IMR-90 (cell line): ENCODE data around the gene PRLH. TPM values are rescaled to one million over a fixed set of nuclear protein-coding genes. Genes with fewer than 3 reads are reported as not detected.

Experiments used
- ATAC-seq: fragments of 200-7000 bp; cut with Tn5 transposase; 2 replicates; pipeline ENCODE4 v1.9.1; 2020; ENCODE audit warnings: low read depth, mild to moderate bottlenecking, moderate library complexity
- BruUV-seq: library from RNA; stranded (reverse); fragments of 400-500 nt; replicated peaks from 2 replicates; lab custom pipeline; 2021; lab: Mats Ljungman, UMichigan
- CTCF ChIA-PET: fragments of 300-600 bp; formaldehyde crosslinking; extraction: SDS; loops from one replicate; lab custom pipeline; 2021; ENCODE audit warnings: antibody characterized with exemption; lab: Yijun Ruan, JAX
- POLR2A ChIA-PET: fragments of 300-600 bp; sonication (Branson Sonifier 250); formaldehyde crosslinking; loops from one replicate; lab custom pipeline; 2022; ENCODE audit warnings: antibody characterized with exemption; ENCODE audit not compliant: unreplicated experiment; lab: Charles Lee
- DNase-seq: peaks from one replicate; pipeline ENCODE4 v3.0.0; 2013
- H2AFZ ChIP-seq: replicated peaks from 2 replicates; pipeline ENCODE3; 2013; ENCODE audit warnings: low read length, mild to moderate bottlenecking; ENCODE audit not compliant: poor library complexity
- H2AK5ac ChIP-seq: 2 replicates; pipeline ENCODE4 v1.6.1; 2013; ENCODE audit warnings: low read depth, low read length, inconsistent platforms
- H2AK9ac ChIP-seq: replicated peaks from 2 replicates; pipeline ENCODE3; 2013; ENCODE audit warnings: mild to moderate bottlenecking, low read depth, low read length, moderate library complexity; ENCODE audit not compliant: poor library complexity
- H2BK120ac ChIP-seq: 2 replicates; pipeline ENCODE4 v1.6.1; 2013; ENCODE audit warnings: low read depth, low read length, inconsistent platforms
- H2BK15ac ChIP-seq: 3 replicates; pipeline ENCODE4 v1.6.1; 2013; ENCODE audit warnings: low read depth, low read length, inconsistent platforms
- H2BK20ac ChIP-seq: 2 replicates; pipeline ENCODE4 v1.6.1; 2013; ENCODE audit warnings: low read depth, mild to moderate bottlenecking, inconsistent platforms, low read length, moderate library complexity
- H2BK5ac ChIP-seq: 2 replicates; pipeline ENCODE4 v1.6.1; 2013; ENCODE audit warnings: mild to moderate bottlenecking, low read depth, low read length, inconsistent platforms; ENCODE audit not compliant: poor library complexity, severe bottlenecking
- H3K14ac ChIP-seq: replicated peaks from 2 replicates; pipeline ENCODE4 v1.6.1; 2013; ENCODE audit warnings: low read depth, low read length, inconsistent platforms
- H3K18ac ChIP-seq: 2 replicates; pipeline ENCODE4 v1.6.1; 2013; ENCODE audit warnings: low read depth, low read length, control low read depth
- H3K23ac ChIP-seq: 2 replicates; pipeline ENCODE4 v1.6.1; 2013; ENCODE audit warnings: low read depth, low read length, inconsistent platforms
- H3K27ac ChIP-seq: 2 replicates; pipeline ENCODE4 v1.5.1; 2013; ENCODE audit warnings: mild to moderate bottlenecking, control low read depth, low read length; ENCODE audit not compliant: insufficient read depth
- H3K27me3 ChIP-seq: 2 replicates; pipeline ENCODE4 v1.6.1; 2013; ENCODE audit warnings: low read length; ENCODE audit not compliant: control insufficient read depth, insufficient read depth
- H3K36me3 ChIP-seq: 2 replicates; pipeline ENCODE4 v1.6.1; 2013; ENCODE audit warnings: low read length, mixed read lengths; ENCODE audit not compliant: control insufficient read depth, insufficient read depth
- H3K4ac ChIP-seq: 2 replicates; pipeline ENCODE4 v1.6.1; 2013; ENCODE audit warnings: low read depth, low read length, inconsistent platforms
- H3K4me1 ChIP-seq: 2 replicates; pipeline ENCODE4 v1.6.1; 2013; ENCODE audit warnings: low read length, mixed read lengths; ENCODE audit not compliant: control insufficient read depth, insufficient read depth
- H3K4me2 ChIP-seq: 2 replicates; pipeline ENCODE4 v1.6.1; 2013; ENCODE audit warnings: low read depth, mild to moderate bottlenecking, control low read depth, low read length, moderate library complexity
- H3K4me3 ChIP-seq: 2 replicates; pipeline ENCODE4 v1.5.1; 2013; ENCODE audit warnings: low read depth, mild to moderate bottlenecking, control low read depth, low read length, moderate library complexity; ENCODE audit not compliant: insufficient read depth
- H3K56ac ChIP-seq: 2 replicates; pipeline ENCODE4 v1.6.1; 2013; ENCODE audit warnings: low read length, inconsistent platforms; ENCODE audit not compliant: insufficient read depth; ENCODE audit errors: extremely low read depth
- H3K79me1 ChIP-seq, 2 experiments: 2 replicates each; pipeline ENCODE4 v1.6.1; 2013; ENCODE audit warnings: low read length in 2 of 2, inconsistent platforms in 1 of 2, low read depth in 1 of 2
- H3K9ac ChIP-seq: 2 replicates; pipeline ENCODE4 v1.6.1; 2013; ENCODE audit warnings: low read depth, low read length, control low read depth
- H3K9me1 ChIP-seq: 2 replicates; pipeline ENCODE4 v1.6.1; 2013; ENCODE audit warnings: low read length, inconsistent platforms; ENCODE audit not compliant: insufficient read depth
- H3K9me3 ChIP-seq: 2 replicates; pipeline ENCODE4 v1.6.1; 2013; ENCODE audit warnings: low read length; ENCODE audit not compliant: control insufficient read depth, insufficient read depth
- H4K20me1 ChIP-seq: 2 replicates; pipeline ENCODE4 v1.6.1; 2013; ENCODE audit warnings: low read length, inconsistent platforms; ENCODE audit not compliant: insufficient read depth
- H4K5ac ChIP-seq: 2 replicates; pipeline ENCODE4 v1.6.1; 2013; ENCODE audit warnings: mild to moderate bottlenecking, low read depth, low read length, control low read depth
- H4K8ac ChIP-seq, 2 experiments: 2 replicates each; pipeline ENCODE4 v1.6.1; 2013; ENCODE audit warnings: low read depth in 2 of 2, low read length in 2 of 2, control low read depth in 1 of 2, inconsistent platforms in 1 of 2
- H4K91ac ChIP-seq: 2 replicates; pipeline ENCODE4 v1.6.1; 2013; ENCODE audit warnings: low read depth, low read length, inconsistent platforms; ENCODE audit not compliant: insufficient read depth
- CTCF ChIP-seq: conservative IDR thresholded peaks from 2 replicates; pipeline ENCODE4 v1.5.1; 2012; ENCODE audit warnings: mild to moderate bottlenecking, low read depth, low read length, improper control_type of control experiment
- RFX5 ChIP-seq: IDR thresholded peaks from 2 replicates; pipeline ENCODE4 v1.8.0; 2012; ENCODE audit warnings: low read depth, mild to moderate bottlenecking, low read length, moderate library complexity
- WGBS, 2 experiments: methylation state at CpG; one replicate each; pipeline versions ENCODE4 v1.1.5 to v1.1.7; 2013; ENCODE audit warnings: missing lambda C conversion rate in 2 of 2; ENCODE audit not compliant: insufficient read length in 1 of 2; ENCODE audit errors: extremely low coverage in 2 of 2; 5-methylcytosine and 5-hydroxymethylcytosine counted together
- dilution Hi-C: fragments of 300-500 bp; cut with HindIII; formaldehyde crosslinking; loops from one replicate; pipeline ENCODE4 v1.14.3; 2018; ENCODE audit warnings: low sequenced_read_pairs; ENCODE audit not compliant: unreplicated experiment
- in situ Hi-C: fragments of 300-500 bp; cut with MboI; formaldehyde crosslinking; loops from 3 replicates; pipeline ENCODE4 v1.14.3; 2019; ENCODE audit warnings: low sequenced_read_pairs, inconsistent platforms, mixed read lengths
- intact Hi-C: fragments of 100-400 bp; cut with micrococcal nuclease; formaldehyde crosslinking; loops from 2 replicates; pipeline ENCODE4 v1.10.0; 2022
- polyA plus RNA-seq, 3 experiments: library from polyadenylated mRNA; depleted of rRNA; stranded (reverse); fragments of >200 nt; gene quantifications; 2 replicates each; pipeline ENCODE4 v1.2.3, GENCODE V29; 2012; ENCODE audit warnings: low replicate concordance in 1 of 3
- total RNA-seq: library from RNA; depleted of rRNA; stranded (reverse); fragments of >200 nt; gene quantifications from 2 replicates; pipeline ENCODE4 v1.2.3, GENCODE V29; 2012

PRLH gene
- total and polyA plus RNA-seq, 2 of the 4 experiments (the other 2 are of a cell fraction) = not detected

- H3K4me2 ChIP-seq = no peak overlapping the region
- no peak overlapping the region for H2BK120ac ChIP-seq
- H3K4ac ChIP-seq = no peak overlapping the region
- no peak overlapping the region for H4K5ac ChIP-seq
- H3K56ac ChIP-seq = no peak overlapping the region
- no peak overlapping the region for H2BK20ac ChIP-seq
- no peaks in the 10 kb centered on the region for H3K9me1 ChIP-seq
- H3K14ac ChIP-seq = no peak overlapping the region
- ChIA-PET CTCF (no interaction called here), POLR2A (no interaction called here)
- in situ Hi-C loops = no loop called here
- TF ChIP-seq CTCF = no peak
- TF ChIP-seq RFX5 = no peak
- no peaks in the 10 kb centered on the region for H3K79me1 ChIP-seq
- H3K27ac ChIP-seq = no peak overlapping the region
- WGBS, 2 experiments = 100% methylated on average over 1 of the region's 8 CpGs; no CpG with 5 or more reads in 1 of the 2 experiments
- no TSS peak for BruUV-seq
- H2AK5ac ChIP-seq = no peak overlapping the region
- H3K18ac ChIP-seq = no peak overlapping the region
- no peak overlapping the region for H3K23ac ChIP-seq
- H3K4me3 ChIP-seq = no peak overlapping the region
- no peak overlapping the region for H2BK5ac ChIP-seq
- no peak overlapping the region for H2AK9ac ChIP-seq
- H4K91ac ChIP-seq = no peak overlapping the region
- DNase-seq = no peak
- H4K8ac ChIP-seq = no peak overlapping the region
- H2BK15ac ChIP-seq = no peak overlapping the region
- intact Hi-C loops = no loop called here
- H3K9ac ChIP-seq = no peak overlapping the region
- H3K36me3 ChIP-seq = peaks cover 8% of the 10 kb centered on the region
- no peaks in the 10 kb centered on the region for H3K27me3 ChIP-seq
- no peak for ATAC-seq
- H4K20me1 ChIP-seq = no peaks in the 10 kb centered on the region
- H2AFZ ChIP-seq = no peak overlapping the region
- dilution Hi-C loops = no loop called here
- no peaks in the 10 kb centered on the region for H3K9me3 ChIP-seq
- H3K4me1 ChIP-seq = 0 out of 2 replicates have a peak, but pooled peaks cover 2% of the 10 kb centered on the region
Observed at GRCh38 chr2:237549216-237549615, 17.2 kb upstream of the PRLH start.
